ENCODE data around the gene CEMP1.
"Not testable (repeated sequence)": the region's sequence is repeated elsewhere in the genome, so short reads cannot be mapped to it uniquely, and the experiment has no call there.

CEMP1 gene

GRCh38 chr16:2534335-2534734 is 3.1 kb upstream of the CEMP1 start:
- not testable (repeated sequence) for FAIRE-seq

- no peak for FAIRE-seq
Observed at GRCh38 chr16:2533912-2534311, 2.7 kb upstream of the CEMP1 start.

- not testable (repeated sequence) for FAIRE-seq
Observed at GRCh38 chr16:2533142-2533755, 2.0 kb upstream of the CEMP1 start.

GRCh38 chr16:2532494-2533141 is 1.4 kb upstream of the CEMP1 start:
- no peak for FAIRE-seq

- FAIRE-seq, result peak; percentile 97
Observed at GRCh38 chr16:2531696-2532493, 687 bp upstream of the CEMP1 start.

GRCh38 chr16:2530629-2531318 is 434 bp downstream of the CEMP1 start:
- no peak for FAIRE-seq

- FAIRE-seq, result no peak
Observed at GRCh38 chr16:2529961-2530628, 1.1 kb downstream of the CEMP1 start.

- FAIRE-seq, result no peak
Observed at GRCh38 chr16:2529061-2529931, 1.9 kb downstream of the CEMP1 start.

GRCh38 chr16:2528161-2529060 is 2.8 kb downstream of the CEMP1 start:
- FAIRE-seq, result no peak

GRCh38 chr16:2527784-2528100 is 3.5 kb downstream of the CEMP1 start:
- FAIRE-seq, result no peak

- FAIRE-seq, result no peak
Observed at GRCh38 chr16:2527071-2527783, 4.0 kb downstream of the CEMP1 start.

GRCh38 chr16:2526135-2526534 is 5.1 kb downstream of the CEMP1 start:
- no peak for FAIRE-seq

GRCh38 chr16:2524339-2524938 is 6.8 kb downstream of the CEMP1 start:
- no peak for FAIRE-seq

GRCh38 chr16:2523801-2524231 is 7.4 kb downstream of the CEMP1 start:
- FAIRE-seq, result no peak

- no peak for FAIRE-seq
Observed at GRCh38 chr16:2520784-2521531, 10.2 kb downstream of the CEMP1 start.

- FAIRE-seq, result no peak
Observed at GRCh38 chr16:2520097-2520783, 11.0 kb downstream of the CEMP1 start, which contains the start of gene AMDHD2. Gene AMDHD2 (plus strand): TSS chr16:2520371. CDS start chr16:2520459, 88 bp downstream.

- FAIRE-seq, result no peak
Observed at GRCh38 chr16:2519711-2520080, 11.5 kb downstream of the CEMP1 start.

All from G401.6 (cell line).